ENCODE results near the gene PEDS1. TPM values are rescaled to one million over a fixed set of nuclear protein-coding genes. Genes with fewer than 3 reads are reported as not detected.

The PEDS1 gene
- total RNA-seq, 1 experiment from 2014 or later = 53.8 TPM

DNA sequence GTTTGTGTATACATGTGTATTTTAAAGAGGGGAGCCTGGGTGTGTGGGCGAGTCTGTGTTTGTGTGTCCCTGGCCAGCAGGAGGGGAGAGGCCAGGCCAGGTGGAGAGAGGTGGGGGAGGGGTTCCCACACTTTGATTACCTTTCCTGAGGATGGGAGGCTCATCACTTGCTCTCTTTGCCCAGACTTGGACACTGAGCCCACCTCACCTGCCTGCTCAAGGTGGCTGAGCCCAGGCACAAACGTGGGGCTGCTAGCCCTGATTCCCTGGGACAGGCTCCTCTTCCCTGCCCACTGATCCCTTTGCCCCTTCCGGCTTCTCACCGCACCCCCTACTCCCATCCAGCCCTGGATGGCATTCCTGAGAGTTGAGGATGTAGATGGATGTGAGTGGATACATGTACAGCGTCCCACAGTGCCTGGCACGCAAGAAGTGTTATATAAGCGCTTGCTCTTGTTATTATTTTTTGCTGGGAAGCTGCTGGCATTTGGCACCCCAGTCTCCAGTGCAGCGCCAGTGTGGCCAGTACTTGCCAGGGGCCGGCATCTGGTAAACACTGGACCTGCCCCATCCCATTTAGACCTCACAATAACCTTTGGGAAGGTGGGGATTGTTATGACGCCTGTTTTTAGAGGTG, 39.8 kb upstream of the PEDS1 start:
- no peak overlapping the region for H2AFZ ChIP-seq (ENCODE audit: low read length)
- ATAC-seq = no peak
- intact Hi-C loops (cut with micrococcal nuclease) = loop anchor here (5.0 kb wide), 1 partner anchor 114 kb away; no protein-coding TSS in a partner anchor
- POLR2A ChIA-PET (ENCODE audit: unreplicated experiment) = no interaction called here
- peaks cover 5% of the 10 kb centered on the region for H3F3A ChIP-seq (ENCODE audit: low read length, unreplicated experiment)
- no peaks in the 10 kb centered on the region for H3K9me3 ChIP-seq (ENCODE audit: low read length)
- CTCF ChIA-PET = no interaction called here
- H4K20me1 ChIP-seq (ENCODE audit: low read length) = peaks cover 28% of the 10 kb centered on the region
- DNase-seq = peak; percentile 31
- H3K4me3 ChIP-seq (ENCODE audit: low read length) = peak overlapping the region; percentile 96
- peak overlapping the region; percentile 95 for H3K4me2 ChIP-seq (ENCODE audit: low read length)
- no peaks in the 10 kb centered on the region for H3K9me2 ChIP-seq (replicated peaks; ENCODE audit: low read length)
- H3K79me2 ChIP-seq (ENCODE audit: low read length) = peaks cover 47% of the 10 kb centered on the region
- H3K4me1 ChIP-seq (ENCODE audit: insufficient read depth, low read length) = peaks cover 19% of the 10 kb centered on the region
- TF ChIP-seq CTCF (conservative IDR thresholded peaks at IDR 0.05; ENCODE audit: low read depth, low read length) = 0 out of 2 replicates have a peak, but pooled peaks have one; percentile 7
- TF ChIP-seq EZH2phosphoT487 (IDR thresholded peaks at IDR 0.05; ENCODE audit: borderline replicate concordance, low read length) = no peak
- TF ChIP-seq EZH2 (IDR thresholded peaks at IDR 0.05; ENCODE audit: low read length, unreplicated experiment) = no peak
- H3K27me3 ChIP-seq (ENCODE audit: low read length) = no peaks in the 10 kb centered on the region
- BruUV-seq (replicated peaks) = no TSS peak
- H3K36me3 ChIP-seq (ENCODE audit: low read depth, low read length) = peaks cover 12% of the 10 kb centered on the region; the same call in 1 of the 2 replicates
- peak overlapping the region; percentile 94 for H3K9ac ChIP-seq (ENCODE audit: low read length)
- H3K27ac ChIP-seq (ENCODE audit: low read length) = peak overlapping the region; percentile 75

DNA sequence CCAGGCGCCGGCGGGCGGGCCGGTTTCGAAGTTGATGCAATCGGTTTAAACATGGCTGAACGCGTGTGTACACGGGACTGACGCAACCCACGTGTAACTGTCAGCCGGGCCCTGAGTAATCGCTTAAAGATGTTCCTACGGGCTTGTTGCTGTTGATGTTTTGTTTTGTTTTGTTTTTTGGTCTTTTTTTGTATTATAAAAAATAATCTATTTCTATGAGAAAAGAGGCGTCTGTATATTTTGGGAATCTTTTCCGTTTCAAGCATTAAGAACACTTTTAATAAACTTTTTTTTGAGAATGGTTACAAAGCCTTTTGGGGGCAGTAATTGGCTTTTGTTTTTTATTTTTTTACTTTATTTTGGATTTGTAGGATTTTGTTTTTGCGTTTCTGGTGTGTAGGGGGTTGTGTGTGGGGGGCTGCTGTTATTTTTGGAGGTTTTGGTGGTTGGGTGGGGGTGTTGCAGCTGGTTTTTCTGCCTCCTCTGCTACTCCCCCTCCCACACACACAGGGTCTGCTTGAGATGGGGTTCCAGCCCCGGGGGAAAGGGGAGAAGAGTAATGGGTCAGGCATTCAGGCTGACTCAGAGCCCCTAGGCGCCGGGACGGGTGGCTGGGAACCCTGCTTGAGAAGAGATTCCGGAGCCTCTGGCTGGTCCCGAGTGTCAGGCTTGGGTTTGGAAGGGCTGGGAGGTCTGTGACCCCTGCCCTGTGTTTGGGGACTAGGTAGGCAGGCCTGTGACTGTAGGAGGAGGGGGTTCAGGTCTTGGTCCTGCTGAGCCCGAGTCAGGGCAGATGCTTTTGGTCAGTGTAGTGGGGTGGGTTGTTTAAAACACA, 39.1 kb upstream of the PEDS1 start:
- H2AFZ ChIP-seq (ENCODE audit: low read length) = no peak overlapping the region
- peaks cover 5% of the 10 kb centered on the region for H3F3A ChIP-seq (ENCODE audit: low read length, unreplicated experiment)
- peak overlapping the region; percentile 75 for H3K27ac ChIP-seq (ENCODE audit: low read length)
- DNase-seq = peak; percentile 95
- CTCF ChIA-PET = no interaction called here
- H3K79me2 ChIP-seq (ENCODE audit: low read length) = peaks cover 47% of the 10 kb centered on the region
- H3K27me3 ChIP-seq (ENCODE audit: low read length) = no peaks in the 10 kb centered on the region
- H3K9ac ChIP-seq (ENCODE audit: low read length) = peak overlapping the region; percentile 94
- H3K9me3 ChIP-seq (ENCODE audit: low read length) = no peaks in the 10 kb centered on the region
- H3K4me2 ChIP-seq (ENCODE audit: low read length) = peak overlapping the region; percentile 95
- POLR2A ChIA-PET (ENCODE audit: unreplicated experiment) = no interaction called here
- BruUV-seq (replicated peaks) = TSS peak; percentile 66
- peaks cover 22% of the 10 kb centered on the region for H3K4me1 ChIP-seq (ENCODE audit: insufficient read depth, low read length)
- H3K4me3 ChIP-seq (ENCODE audit: low read length) = peak overlapping the region; percentile 96
- TF ChIP-seq EZH2phosphoT487 (IDR thresholded peaks at IDR 0.05; ENCODE audit: borderline replicate concordance, low read length) = no peak
- no peak for TF ChIP-seq EZH2 (IDR thresholded peaks at IDR 0.05; ENCODE audit: low read length, unreplicated experiment)
- TF ChIP-seq CTCF (conservative IDR thresholded peaks at IDR 0.05; ENCODE audit: low read depth, low read length) = no peak
- intact Hi-C loops (cut with micrococcal nuclease) = loop anchor here (5.0 kb wide), 1 partner anchor 115 kb away; no protein-coding TSS in a partner anchor
- peaks cover 28% of the 10 kb centered on the region for H4K20me1 ChIP-seq (ENCODE audit: low read length)
- ATAC-seq = peak; percentile 27
- H3K36me3 ChIP-seq (ENCODE audit: low read depth, low read length) = peaks cover 12% of the 10 kb centered on the region; the same call in 1 of the 2 replicates
- no peaks in the 10 kb centered on the region for H3K9me2 ChIP-seq (replicated peaks; ENCODE audit: low read length)
